Measurements from ENCODE around the gene DTX1. TPM values are rescaled to one million over a fixed set of nuclear protein-coding genes. Genes with fewer than 3 reads are reported as not detected.

DTX1 gene
- polyA plus RNA-seq, 12 donors = 2.7 to 9.9 (median 4.1) TPM; not detected in 1

DNA sequence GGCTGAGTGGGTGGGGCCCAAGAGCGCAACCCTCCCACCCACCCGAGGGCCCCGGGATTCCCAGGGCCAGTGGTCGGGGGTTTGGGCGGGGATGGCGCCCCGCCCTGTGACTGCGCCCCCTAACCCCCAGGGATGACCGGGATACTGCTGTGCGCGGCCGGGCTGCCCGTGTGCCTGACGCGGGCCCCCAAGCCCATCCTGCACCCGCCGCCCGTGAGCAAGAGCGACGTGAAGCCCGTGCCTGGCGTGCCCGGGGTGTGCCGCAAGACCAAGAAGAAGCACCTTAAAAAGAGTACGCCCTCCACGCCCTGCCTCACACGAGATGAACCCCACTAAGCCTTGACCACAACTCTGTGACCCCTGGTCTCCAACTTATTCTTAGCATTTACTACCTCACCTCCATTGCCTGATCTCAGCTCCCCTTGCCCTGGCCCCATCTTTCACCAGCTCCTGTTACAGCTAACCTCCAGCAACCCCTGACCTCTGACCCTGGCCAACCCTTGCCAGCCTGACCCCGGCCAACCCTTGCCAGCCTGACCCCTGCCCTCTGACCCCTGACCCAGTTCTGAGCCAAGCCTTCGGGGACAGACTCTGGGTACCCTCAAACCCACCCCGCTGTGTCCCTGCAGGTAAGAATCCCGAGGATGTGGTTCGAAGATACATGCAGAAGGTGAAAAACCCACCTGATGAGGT is 37.0 kb downstream of the DTX1 start:
- no peak for DNase-seq

DNA sequence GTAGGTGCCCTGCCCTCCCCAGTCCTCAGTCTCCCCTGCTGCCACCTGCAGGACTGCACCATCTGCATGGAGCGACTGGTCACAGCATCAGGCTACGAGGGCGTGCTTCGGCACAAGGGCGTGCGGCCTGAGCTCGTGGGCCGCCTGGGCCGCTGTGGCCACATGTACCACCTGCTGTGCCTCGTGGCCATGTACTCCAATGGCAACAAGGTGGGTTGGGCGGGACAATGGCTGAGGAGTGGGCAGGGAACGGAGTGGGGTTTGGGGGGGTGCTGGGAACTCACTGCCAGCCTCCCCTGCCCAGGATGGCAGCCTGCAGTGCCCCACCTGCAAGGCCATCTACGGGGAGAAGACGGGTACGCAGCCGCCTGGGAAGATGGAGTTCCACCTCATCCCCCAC is 38.2 kb downstream of the DTX1 start:
- no peak for DNase-seq

DNA sequence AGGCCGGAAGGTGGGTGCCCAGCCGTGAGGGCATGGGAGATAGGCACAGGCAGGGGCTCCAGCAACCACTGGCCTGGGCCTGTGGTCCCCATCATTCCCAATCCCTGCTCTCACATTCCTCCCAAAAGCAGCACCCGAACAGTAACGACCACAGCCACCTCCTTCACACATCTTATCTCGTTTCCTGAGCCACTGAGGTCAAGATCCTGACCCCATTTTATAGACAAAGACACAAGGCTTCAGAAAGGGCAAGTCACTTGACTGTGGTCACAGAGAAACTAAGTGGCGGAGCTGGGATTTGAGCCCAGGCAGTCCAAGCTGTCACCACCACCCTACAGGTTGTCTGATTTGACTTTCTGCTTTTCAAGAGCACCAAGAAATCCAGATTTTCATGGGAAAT is 38.9 kb downstream of the DTX1 start:
- DNase-seq = no peak

DNA sequence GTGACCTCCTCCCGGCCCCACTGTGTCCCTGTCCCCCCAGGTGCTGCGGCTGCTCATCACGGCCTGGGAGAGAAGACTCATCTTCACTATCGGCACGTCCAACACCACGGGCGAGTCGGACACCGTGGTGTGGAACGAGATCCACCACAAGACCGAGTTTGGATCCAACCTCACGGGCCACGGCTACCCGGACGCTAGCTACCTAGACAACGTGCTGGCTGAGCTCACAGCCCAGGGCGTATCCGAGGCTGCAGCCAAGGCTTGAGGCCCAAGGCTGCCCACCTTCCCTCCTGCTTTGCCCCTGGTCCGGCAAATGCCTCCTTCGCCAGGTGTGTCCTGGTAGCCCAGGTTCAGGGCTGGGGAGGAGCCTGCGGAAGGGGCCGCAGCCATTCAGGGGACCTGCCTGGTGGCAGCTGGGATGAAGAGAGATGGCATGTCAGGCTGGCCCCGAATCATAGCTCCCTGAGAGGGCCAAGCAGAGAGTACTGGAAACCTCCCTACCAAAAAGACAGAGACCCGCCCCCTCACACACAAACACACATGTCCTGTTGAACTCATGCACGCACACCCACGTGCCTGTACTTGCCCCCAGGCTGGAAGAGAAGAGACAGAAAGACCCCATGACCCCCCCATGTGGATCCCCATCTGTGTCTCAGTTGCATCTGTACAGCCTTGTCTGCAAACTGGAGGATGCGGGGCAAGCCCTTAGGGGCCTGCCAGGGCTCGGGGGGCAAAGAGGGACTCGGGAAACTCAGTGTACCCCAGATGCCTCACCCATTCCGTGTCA is 40.3 kb downstream of the DTX1 start:
- no peak for DNase-seq

DNA sequence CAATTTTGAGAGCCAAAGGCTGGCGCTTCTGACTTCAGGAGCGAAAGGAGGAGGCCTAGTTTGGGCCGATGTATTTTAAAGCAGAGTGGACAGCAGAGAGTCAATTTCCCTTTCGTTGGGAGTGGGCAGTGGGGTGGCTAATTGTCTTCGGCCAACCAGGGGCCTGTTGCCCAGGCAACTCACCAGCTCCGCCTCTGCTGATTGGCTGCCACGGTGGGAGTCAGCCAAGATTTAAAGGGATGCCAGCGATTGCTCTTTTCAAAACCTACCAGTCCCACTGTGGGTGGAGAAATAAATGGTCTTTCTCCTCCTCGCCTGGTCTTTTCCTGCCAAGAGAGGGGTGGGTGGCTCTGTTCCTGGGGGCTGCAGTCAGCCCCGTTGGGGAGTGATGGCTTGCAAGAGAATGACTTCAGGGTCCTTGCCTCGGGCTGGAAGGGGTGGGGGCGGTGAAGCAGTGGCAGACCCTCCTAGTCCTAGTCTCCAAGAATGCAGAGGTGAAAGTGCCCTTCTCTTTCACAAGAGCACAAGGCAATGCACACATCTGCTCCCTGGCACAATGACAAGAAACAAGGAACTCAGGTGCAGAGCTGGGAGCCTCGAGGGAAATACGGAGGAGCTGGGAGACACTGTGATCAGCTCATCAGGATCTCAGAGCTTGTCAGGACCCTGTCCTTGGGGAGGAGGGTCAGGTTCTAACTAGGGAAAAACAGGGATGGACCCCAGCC is 41.3 kb downstream of the DTX1 start:
- peak; percentile 47 for DNase-seq

DNA sequence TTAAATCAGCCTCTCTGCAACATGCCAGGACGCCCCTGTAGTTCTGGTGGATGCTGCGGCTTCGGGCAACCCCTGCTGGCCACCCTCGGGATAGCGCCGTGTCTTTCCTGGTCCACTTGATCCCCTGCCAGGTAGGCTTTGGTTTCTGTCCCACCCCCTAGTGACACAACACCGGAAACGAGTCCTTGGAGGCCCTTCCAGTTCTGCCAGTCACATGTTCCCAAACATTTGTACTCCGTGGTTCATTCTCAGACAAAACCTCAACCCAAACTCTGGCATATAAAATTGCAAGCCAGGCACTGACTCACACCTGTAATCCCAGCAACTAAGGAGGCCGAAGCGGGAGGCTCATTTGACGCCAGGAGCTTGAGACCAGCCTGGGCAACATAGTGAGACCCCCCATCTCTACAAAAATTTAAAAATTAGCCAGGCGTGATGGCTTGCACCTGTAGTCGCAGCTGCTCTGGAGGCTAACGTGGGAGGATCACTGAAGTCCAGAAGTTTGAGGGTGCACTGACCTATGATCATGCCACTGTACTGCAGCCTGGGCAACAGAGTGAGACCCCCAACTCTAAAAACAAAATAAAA is 42.0 kb downstream of the DTX1 start:
- peak; percentile 60 for DNase-seq

DNA sequence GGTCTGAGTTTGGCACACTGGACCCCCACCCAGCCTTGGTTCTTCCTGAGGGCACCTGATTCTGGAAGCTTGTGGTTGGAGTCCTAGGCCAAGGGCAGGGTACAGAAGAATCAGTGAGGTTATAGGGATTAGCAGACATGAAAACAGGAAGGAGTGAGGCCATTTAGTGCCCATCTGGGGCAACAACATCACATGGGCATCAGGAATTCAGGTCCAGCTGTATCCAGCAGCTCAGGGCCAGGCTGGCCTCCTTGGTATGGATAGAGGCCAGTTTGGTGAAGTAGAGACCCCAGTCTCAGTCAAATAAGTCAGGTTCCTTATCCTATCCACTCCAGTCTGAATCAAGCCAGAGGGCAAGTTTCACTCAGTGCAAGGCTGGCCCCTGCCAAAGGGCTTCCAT is 42.8 kb downstream of the DTX1 start:
- no peak for DNase-seq

DNA sequence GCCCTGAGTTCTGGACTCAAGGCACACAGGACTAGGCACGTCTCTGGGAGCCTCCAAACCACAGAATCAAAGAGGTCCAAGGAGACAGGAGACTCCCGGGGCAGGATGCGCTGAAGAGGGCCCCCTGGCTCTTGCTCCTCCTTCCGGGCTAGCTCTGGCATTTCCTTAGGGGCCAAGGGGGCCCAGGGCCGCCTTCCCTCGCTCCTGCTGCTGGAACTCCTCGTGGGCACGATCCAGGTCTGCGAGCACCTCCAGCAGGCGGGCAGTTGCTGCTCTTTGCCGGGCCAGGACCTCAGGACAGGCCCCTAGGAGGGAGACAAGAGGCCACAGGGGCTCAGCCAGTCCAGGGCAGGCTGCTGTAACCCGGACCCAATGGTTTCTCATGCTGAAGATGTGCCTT is 43.2 kb downstream of the DTX1 start:
- DNase-seq = no peak

DNA sequence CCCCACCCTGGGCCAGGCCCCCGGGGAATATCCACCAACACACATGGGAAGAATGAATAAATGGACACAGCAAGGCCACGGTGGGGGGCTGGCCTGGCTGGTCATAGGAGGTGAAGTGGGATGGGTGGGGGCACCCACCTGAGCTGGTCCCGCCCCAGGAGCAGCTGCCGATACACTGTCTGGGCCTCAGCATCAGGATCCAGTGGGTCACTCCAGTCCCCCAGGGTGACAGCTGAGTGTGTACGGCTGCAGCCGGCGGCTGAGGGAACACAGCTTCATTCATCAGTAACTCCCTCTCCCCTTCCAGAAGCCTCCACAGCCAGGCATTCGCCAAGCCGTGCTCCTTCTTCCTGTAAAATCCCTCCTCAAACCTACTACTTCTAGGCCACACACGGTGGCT is 45.2 kb downstream of the DTX1 start:
- no peak for DNase-seq

DNA sequence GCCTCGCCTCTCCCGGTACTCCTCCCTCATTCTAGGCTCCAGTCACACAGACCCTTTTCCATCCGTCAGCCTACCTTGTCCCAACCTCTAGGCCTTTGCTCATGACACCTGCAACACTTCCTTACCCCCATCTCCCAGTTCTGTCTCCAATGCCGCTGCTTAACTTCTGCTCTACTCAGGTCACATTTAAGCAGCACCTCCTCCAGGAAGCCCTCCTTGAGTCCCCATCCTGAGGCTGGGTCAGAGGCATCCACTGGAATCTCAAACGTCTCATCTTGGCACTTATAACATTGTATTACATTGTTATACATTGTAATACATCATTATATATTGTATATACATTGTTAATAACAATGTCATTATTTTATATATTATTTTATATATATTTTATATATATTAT is 46.3 kb downstream of the DTX1 start:
- DNase-seq = no peak

DNA sequence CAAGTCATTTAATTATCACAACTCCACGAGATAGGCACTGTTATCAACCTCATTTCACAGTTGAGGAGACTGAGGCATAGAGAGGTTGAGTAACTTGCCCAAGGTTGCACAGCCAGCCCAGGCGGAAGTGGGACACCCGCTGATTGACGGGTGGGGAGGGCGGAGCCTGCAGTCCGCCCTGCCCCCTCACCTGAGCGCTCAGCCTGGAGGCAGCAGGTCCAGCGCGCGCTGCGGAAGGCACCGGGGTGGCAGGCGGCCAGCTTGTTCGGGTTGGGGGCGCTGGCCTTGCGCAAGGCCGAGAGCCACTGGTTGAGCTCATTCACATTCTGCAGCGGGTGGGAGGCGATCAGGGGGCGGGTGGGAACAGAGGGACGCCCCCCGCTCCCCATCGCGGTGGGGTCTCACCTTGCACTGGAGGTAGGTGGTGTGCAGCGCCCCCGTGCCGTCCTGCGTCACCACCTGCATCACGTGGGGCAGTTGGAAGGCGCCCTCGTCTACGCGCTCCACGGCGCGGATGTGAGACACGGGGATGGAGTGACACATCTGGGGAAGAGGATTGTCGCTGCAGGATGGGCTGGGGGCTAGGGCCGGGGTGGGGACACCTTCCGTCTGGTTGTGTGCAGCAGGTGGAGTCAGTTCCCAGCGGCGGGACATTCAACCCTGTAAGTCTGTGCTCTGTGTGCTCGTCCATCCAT is 47.4 kb downstream of the DTX1 start:
- DNase-seq = no peak

DNA sequence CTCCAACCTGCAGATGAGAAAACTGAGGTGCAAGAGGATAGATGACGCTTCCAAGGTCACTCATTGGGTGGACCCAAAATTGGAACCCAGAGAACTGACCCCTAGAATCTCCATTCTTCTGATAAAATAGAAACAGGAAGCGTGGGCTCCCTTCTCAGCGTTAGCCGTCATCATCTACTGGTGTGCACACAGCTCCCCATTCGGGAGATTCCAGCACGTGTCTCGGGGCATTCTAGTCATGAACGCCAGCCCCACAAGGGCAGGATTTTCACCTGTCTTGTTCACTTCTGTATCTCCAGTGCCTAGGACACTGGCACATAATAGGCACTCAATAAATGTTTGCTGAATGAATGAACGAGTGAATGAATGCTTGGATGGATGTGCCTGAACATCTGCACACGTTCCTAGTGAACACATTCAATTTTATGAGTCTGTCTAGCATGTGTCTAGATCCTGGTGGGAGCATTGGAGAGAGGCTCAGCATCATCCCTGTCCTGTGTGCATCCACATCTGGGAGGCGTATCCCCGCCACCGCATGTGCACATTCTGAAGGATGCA is 48.5 kb downstream of the DTX1 start:
- no peak for DNase-seq

DNA sequence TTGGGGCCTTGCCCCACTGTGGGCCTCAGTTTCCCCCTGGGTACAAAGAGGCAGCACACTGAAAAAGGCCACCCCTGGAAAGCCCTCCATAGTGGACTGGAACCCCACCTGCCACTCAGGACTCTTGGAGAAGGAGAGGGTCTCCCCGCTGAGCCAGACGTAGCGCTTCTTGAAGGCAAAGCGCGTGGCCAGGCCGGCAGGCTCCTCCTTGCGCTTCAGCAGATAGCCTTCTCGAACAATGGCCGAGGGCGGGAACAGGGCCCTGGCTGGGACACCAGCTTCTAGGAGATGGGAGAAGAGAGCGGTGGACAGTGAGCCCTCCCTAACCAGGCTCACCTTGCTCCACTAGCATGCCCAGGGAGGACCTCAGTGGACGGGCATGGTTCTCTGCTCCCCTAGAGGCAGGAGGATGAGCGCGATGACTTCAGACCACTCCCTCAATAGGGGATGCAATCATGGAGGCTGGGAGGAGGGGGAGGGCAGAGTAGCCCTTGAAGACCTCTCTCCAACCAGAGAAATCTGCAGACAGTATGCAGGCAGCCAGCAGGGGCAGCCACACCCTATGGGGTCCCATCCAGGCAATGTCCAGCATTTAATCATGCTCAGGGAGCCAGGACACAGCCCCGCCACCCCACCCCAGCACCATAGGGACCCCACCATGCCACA is 49.2 kb downstream of the DTX1 start:
- DNase-seq = no peak

DNA sequence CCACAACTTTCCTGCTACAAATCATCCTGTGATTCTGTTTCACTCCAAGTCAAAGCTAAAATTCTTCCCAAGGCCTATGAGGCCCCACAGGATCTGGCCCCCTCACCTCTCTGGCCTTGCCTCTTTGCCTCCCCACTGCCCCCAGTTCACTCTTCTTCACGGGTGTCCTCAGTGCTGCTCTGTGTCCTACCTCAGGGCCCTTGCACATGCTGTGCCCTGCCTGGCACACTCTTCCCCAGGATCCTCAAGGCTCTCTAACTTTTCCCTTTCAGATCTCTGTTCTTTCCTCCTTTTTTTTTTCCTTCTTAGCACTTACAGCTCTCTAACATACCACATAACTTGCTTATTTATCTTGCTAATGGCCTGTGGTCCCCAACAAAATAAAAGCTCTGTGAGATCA is 49.8 kb downstream of the DTX1 start:
- no peak for DNase-seq

DNA sequence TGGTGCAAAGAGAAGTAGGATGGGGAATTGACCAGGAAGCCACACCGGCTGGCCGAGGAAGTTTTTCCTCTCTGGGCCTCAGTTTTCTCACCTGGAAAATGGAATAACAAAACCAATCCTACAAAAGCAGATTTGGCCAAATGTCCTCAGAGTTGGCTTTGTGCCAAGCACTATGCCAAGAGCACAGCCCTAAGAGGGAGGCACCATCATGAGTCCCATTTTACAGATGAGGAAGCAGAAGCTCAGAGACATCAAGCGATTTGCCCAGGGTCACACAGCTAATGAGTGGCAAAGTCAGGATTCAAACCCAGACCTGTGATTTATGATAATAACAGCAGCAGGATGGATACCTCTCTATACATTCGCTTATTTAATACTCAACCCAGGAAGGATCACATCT is 51.8 kb downstream of the DTX1 start:
- no peak for DNase-seq

DNA sequence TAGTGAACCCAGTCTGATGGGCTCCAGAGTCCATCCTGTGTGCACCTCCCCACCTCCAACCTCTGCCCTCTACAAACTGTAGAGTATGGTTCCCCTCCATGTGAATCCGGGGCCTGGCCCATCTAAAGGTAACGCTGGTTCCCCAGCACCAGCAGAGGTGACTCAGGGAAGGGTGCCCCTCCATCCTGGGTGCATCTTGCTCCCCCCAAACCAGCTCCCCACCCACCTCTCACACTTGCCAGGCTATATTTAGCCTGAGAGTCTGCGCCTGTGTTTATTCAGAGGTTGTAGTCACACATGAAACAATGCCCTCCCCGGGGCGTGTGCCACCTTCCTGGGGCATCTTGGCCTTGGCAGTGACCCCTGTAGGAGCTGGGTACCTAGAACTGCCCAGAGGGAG is 52.8 kb downstream of the DTX1 start:
- no peak for DNase-seq

DNA sequence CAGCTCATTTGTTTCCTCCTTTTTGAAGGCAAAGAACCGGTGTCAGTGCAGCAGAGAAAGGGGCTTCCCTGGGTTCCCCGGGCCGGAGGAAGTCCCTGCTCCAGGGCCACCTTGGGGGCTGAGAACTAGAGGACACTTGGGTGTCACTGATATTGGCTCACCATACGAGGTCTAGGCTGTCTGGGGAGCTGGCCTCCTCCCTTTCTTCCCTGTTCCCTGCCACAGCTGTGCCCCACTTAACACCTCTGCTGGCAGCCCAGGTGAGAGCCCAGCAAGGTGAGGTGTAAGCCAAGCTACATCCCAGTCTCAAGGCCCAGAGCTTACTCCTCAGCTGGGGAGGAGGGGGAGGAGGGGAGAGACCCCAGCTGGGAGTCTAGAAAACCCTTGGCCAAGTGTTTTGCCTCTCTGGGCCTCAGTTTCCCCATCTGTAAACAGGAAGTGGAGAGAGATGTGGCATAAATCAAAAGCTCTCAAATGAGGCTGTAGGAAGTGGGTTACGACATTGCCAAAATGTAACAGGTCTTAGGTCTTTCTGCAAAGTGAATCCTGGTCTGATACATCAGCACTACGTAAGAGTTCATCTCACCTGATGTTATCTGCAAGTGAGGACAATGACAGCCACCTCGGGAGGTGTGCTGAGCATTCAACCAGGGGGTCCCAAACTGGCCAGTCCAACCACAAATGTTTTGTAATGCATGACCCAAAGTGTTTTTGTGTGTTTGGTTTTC is 53.5 kb downstream of the DTX1 start:
- DNase-seq = no peak

DNA sequence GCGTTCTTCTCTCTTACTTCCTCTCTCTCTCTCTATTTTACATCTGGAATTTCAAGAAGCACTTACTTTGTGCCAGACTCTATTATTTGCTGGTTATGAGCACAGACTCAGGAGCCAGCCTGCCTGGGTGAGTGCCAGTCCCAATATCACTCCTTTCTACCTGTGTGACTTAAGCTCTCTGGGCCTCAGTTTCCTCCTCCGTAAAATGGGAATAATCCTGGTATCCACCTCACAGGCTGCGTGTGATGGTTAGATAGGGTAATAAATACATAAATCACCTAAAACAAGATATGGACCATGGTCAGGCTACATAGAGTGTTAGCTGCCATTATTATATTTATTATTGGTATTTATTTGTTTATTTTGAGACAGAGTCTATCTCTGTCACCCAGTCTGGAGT is 54.7 kb downstream of the DTX1 start:
- no peak for DNase-seq

DNA sequence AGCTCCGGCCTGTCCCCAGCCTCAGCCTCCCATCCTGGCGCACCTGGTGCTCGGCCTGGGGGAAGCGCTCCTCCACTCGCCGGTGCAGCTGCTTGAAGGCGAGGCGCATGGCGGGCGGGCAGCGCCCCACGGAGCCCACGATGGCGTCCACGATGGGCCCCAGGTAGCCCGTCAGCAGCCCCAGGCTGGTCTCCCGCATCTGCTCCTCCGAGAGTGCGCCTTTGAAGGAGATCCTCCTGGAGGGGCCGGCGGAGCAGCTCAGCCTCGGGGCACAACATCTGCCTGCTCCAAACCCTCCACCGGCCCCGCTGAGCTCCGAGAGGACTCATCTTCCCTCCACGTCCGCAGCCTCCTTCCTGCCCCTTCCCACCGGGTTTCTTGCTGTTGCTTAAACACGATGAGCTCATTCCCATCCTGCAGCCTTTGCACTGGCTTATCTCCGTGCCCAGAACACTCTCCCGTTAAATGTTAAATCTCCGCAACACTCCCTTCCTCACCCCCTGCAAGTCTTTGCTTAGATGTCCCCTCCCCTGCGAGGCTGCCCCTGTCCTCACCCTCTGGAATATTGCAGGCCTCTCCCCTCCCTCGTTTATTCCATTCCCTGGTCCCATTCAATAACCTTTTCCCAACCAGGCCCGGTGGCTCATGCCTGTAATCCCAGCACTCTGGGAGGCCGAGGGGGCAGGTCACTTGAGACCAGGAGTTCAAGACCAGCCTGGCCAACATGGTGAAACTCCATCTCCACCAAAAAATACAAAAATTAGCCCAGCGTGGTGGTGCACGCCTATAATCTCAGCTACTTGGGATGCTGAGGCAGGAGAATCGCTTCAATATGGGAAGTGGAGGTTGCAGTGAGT is 55.7 kb downstream of the DTX1 start:
- no peak for DNase-seq
